SH-SY5Y (cell line): ENCODE results near the gene HOXB5.

Experiments
- GATA2 ChIP-seq: IDR thresholded peaks from 2 replicates; pipeline ENCODE4 v1.6.1; 2011; ENCODE audit warnings: mild to moderate bottlenecking, low read depth, low read length
- GATA3 ChIP-seq: IDR thresholded peaks from 2 replicates; pipeline ENCODE4 v1.6.1; 2011; ENCODE audit warnings: low read depth, mild to moderate bottlenecking, low read length, moderate library complexity

GRCh38 chr17:48592577-48592976 lies 1.0 kb downstream of the HOXB5 start:
- no peak for TF ChIP-seq GATA2
- no peak for TF ChIP-seq GATA3
